Measurements from ENCODE around the gene RNF5. TPM values are rescaled to one million over a fixed set of nuclear protein-coding genes. Genes with fewer than 3 reads are reported as not detected.

The RNF5 gene
- total RNA-seq, 4 donors from 2014 or later, result 78.8 to 101 (median 88.0) TPM

DNA sequence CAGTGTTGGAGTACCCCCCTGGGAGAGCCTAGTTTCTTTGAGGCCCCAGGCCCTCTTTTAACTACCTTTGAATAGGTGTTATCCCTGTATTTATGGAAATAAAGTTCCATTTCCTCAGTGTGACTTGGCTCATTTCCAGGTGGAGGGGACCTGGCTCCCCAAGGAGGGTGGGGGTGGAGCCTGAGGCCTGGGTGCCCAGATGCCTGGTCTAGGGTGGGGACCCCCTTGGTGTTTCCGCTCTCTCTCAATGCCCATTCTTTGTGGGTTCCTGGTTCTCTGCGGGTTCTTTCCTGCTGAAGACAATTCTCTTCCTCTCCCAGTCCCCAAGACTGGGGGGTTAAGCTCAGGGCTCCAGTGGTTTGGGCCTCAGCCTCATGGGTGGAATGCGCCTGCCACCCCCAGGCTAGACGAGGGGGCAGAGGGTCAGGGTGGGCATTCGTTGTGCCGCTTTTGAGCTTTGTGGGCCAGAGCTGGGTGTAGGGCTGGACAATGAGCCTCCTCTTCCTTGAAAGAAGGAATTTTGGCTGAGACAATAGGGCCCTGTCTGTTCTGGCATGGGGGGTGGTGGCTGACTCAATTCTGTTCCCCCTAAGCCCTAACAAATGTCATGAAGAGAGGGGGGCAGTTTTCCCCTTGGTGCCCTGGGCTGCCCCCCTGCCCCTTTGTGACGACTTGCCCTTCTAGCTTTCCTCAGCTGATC lies 14.5 kb upstream of the RNF5 start:
- WGBS, 2 donors (ENCODE audit: low coverage in 1 of 2), result no CpG with 5 or more reads among the region's 7 CpGs
- no peak overlapping the region for H3K4me3 ChIP-seq
- H3K27ac ChIP-seq, result peak overlapping the region in 3 of 4 donors; percentile 60 to 74 (median 64)

GRCh38 chr6:32164295-32164694 lies 13.9 kb upstream of the RNF5 start, which contains the start of gene EGFL8:
EGFL8 (plus strand) TSS chr6:32164595; CDS start chr6:32166166, 1,571 bp downstream.
- no peaks in the 10 kb centered on the region for H3K27me3 ChIP-seq
- peaks cover 0 to 97% of the 10 kb centered on the region in 2 donors for H3K36me3 ChIP-seq
- H3K27ac ChIP-seq, result peak within 1 kb of the TSS in 3 of 4 donors; percentile 60 to 74 (median 64)

More for the DNA sequence above, 14.5 kb upstream of the RNF5 start:
- TF ChIP-seq POLR2AphosphoS5 (IDR thresholded peaks at IDR 0.05) (no peak), EP300 (IDR thresholded peaks at IDR 0.05) (no peak), POLR2A (IDR thresholded peaks at IDR 0.05) (no peak)
- TF ChIP-seq, protein P1, sequence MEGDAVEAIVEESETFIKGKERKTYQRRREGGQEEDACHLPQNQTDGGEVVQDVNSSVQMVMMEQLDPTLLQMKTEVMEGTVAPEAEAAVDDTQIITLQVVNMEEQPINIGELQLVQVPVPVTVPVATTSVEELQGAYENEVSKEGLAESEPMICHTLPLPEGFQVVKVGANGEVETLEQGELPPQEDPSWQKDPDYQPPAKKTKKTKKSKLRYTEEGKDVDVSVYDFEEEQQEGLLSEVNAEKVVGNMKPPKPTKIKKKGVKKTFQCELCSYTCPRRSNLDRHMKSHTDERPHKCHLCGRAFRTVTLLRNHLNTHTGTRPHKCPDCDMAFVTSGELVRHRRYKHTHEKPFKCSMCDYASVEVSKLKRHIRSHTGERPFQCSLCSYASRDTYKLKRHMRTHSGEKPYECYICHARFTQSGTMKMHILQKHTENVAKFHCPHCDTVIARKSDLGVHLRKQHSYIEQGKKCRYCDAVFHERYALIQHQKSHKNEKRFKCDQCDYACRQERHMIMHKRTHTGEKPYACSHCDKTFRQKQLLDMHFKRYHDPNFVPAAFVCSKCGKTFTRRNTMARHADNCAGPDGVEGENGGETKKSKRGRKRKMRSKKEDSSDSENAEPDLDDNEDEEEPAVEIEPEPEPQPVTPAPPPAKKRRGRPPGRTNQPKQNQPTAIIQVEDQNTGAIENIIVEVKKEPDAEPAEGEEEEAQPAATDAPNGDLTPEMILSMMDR (IDR thresholded peaks at IDR 0.05), result peak in 1 of 4 experiments; percentile 15
- peaks cover 0 to 96% of the 10 kb centered on the region in 2 donors for H3K36me3 ChIP-seq
- no peaks in the 10 kb centered on the region for H3K9me3 ChIP-seq
- no peaks in the 10 kb centered on the region for H3K27me3 ChIP-seq
- peaks cover 0 to 18% (median 0%) of the 10 kb centered on the region in 3 donors for H3K4me1 ChIP-seq
- peak; percentile 46 for ATAC-seq

GRCh38 chr6:32166411-32167061 lies 11.7 kb upstream of the RNF5 start:
- H3K9me3 ChIP-seq, result no peaks in the 10 kb centered on the region
- H3K36me3 ChIP-seq, result peaks cover 0 to 99% of the 10 kb centered on the region in 2 donors
- WGBS, 2 donors (ENCODE audit: low coverage in 1 of 2), result 63% methylated on average over 6 of the region's 30 CpGs; no CpG with 5 or more reads in 1 of the 2 donors
- no peak for ATAC-seq
- no peaks in the 10 kb centered on the region for H3K27me3 ChIP-seq
- peaks cover 0 to 18% (median 0%) of the 10 kb centered on the region in 3 donors for H3K4me1 ChIP-seq
- H3K4me3 ChIP-seq, result no peak overlapping the region
- no peak for TF ChIP-seq POLR2AphosphoS5 (IDR thresholded peaks at IDR 0.05)
- TF ChIP-seq, protein P1 (IDR thresholded peaks at IDR 0.05), result peak in 1 of 4 experiments; percentile 16
- H3K27ac ChIP-seq, result peak overlapping the region in 3 of 4 donors; percentile 22 to 74 (median 35)

More at GRCh38 chr6:32164295-32164694, 13.9 kb upstream of the RNF5 start, which contains the start of gene EGFL8:
- no peak for ATAC-seq
- H3K4me1 ChIP-seq, result peaks cover 0 to 18% (median 0%) of the 10 kb centered on the region in 3 donors
- TF ChIP-seq POLR2AphosphoS5 (IDR thresholded peaks at IDR 0.05), result no peak
- TF ChIP-seq, protein P1 (IDR thresholded peaks at IDR 0.05), result no peak
- TF ChIP-seq POLR2A (IDR thresholded peaks at IDR 0.05), result no peak
- no peak for TF ChIP-seq EP300 (IDR thresholded peaks at IDR 0.05)
- no peaks in the 10 kb centered on the region for H3K9me3 ChIP-seq
- no peak within 1 kb of the TSS for H3K4me3 ChIP-seq

DNA sequence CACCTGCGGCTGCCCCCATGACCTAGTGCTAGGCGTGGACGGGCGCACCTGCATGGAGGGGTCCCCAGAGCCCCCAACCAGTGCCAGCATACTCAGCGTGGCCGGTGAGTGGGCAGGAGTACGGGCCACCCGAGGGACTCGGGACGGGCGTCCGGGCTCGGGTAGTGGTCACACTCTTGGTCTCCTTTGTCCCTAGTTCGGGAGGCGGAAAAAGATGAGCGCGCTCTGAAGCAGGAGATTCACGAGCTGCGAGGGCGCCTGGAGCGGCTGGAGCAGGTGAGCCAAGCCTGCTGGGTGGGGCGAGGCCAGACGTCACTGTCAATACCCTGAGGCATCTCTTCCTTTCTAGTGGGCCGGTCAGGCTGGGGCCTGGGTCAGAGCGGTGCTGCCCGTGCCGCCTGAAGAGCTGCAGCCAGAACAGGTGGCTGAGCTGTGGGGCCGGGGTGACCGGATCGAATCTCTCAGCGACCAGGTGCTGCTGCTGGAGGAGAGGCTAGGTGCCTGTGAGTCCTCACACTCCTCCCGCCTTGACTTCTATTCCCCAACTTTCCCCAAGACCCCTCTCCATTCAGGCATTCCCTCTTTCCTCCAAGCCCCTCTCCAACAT lies 10.9 kb upstream of the RNF5 start:
- WGBS, 2 donors (ENCODE audit: low coverage in 1 of 2), result 66 to 88% methylated on average over 1 to 7 of the region's 32 CpGs
- H3K27ac ChIP-seq, result peak overlapping the region in 3 of 4 donors; percentile 22 to 74 (median 35)
- H3K36me3 ChIP-seq, result peaks cover 0 to 91% of the 10 kb centered on the region in 2 donors
- peaks cover 0 to 19% (median 0%) of the 10 kb centered on the region in 3 donors for H3K4me1 ChIP-seq
- H3K9me3 ChIP-seq, result no peaks in the 10 kb centered on the region
- TF ChIP-seq, protein P1 (IDR thresholded peaks at IDR 0.05), result no peak
- TF ChIP-seq EP300 (IDR thresholded peaks at IDR 0.05), result no peak
- no peak for TF ChIP-seq POLR2AphosphoS5 (IDR thresholded peaks at IDR 0.05)
- no peak for TF ChIP-seq POLR2A (IDR thresholded peaks at IDR 0.05)
- H3K4me3 ChIP-seq, result no peak overlapping the region
- H3K27me3 ChIP-seq, result no peaks in the 10 kb centered on the region
- ATAC-seq, result no peak

Measured in gastroesophageal sphincter (tissue), 4 donors.